ENCODE results near the gene LIG3. TPM values are rescaled to one million over a fixed set of nuclear protein-coding genes. Genes with fewer than 3 reads are reported as not detected.
A peak's percentile ranks its signal among the peaks of the same experiment; 100 is the strongest.
"Not testable (repeated sequence)": the region's sequence is repeated elsewhere in the genome, so short reads cannot be mapped to it uniquely, and the experiment has no call there.

LIG3 gene
- total RNA-seq, 2 experiments from 2014 or later: 44.1 to 50.4 TPM

GRCh38 chr17:35025541-35025940 lies 45.2 kb downstream of the LIG3 start:
- H3K9me3 Mint-ChIP-seq: no peaks in the 10 kb centered on the region
- intact Hi-C loops (cut with micrococcal nuclease): no loop called here
- no peak overlapping the region for H3K4me3 Mint-ChIP-seq
- DNase-seq: no peak
- TF ChIP-seq, protein P1, sequence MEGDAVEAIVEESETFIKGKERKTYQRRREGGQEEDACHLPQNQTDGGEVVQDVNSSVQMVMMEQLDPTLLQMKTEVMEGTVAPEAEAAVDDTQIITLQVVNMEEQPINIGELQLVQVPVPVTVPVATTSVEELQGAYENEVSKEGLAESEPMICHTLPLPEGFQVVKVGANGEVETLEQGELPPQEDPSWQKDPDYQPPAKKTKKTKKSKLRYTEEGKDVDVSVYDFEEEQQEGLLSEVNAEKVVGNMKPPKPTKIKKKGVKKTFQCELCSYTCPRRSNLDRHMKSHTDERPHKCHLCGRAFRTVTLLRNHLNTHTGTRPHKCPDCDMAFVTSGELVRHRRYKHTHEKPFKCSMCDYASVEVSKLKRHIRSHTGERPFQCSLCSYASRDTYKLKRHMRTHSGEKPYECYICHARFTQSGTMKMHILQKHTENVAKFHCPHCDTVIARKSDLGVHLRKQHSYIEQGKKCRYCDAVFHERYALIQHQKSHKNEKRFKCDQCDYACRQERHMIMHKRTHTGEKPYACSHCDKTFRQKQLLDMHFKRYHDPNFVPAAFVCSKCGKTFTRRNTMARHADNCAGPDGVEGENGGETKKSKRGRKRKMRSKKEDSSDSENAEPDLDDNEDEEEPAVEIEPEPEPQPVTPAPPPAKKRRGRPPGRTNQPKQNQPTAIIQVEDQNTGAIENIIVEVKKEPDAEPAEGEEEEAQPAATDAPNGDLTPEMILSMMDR (IDR thresholded peaks at IDR 0.05): no peak
- ChIA-PET CTCF (interaction anchor here (1.0 to 1.4 kb wide), 6 partner anchors 28 to 722 kb away, joined by 3 to 5 read pairs (median 3); partner anchors contain the start of genes RAD51D and RFFL), POLR2A (interaction anchor here (0.7 to 1.5 kb wide), 4 partner anchors 9 to 45 kb away, joined by 3 to 4 read pairs (median 3); partner anchors contain the start of gene LIG3)
- peaks cover 1% of the 10 kb centered on the region for H3K36me3 Mint-ChIP-seq (ENCODE audit: low read depth)
- no peak overlapping the region for H3K27ac Mint-ChIP-seq
- no peaks in the 10 kb centered on the region for H3K27me3 Mint-ChIP-seq
- no peak for ATAC-seq
- H3K4me1 Mint-ChIP-seq (ENCODE audit: low read depth): peaks cover 45% of the 10 kb centered on the region

DNA sequence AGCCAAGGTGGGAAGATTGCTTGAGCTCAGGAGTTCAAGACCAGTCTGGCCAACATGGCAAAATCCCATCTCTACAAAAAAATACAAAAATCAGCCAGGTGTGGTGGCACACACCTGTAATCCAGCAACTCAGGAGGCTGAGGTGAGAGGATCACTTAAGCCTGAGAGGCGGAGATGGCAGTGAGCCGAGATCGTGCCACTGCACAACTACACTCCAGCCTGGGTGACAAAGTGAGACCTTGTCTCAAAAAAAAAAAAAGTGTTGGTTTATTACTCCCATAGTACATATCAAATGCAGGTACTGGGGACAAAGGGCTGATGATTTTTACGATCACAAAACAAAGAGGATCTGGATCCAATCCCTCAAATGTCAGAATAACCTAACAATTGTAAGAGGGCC lies 47.8 kb downstream of the LIG3 start:
- POLR2A ChIA-PET: interaction anchor here (1.2 to 1.9 kb wide), 2 partner anchors 36 to 62 kb away, joined by 5 to 8 read pairs; partner anchors contain the start of gene RFFL
- peaks cover 38% of the 10 kb centered on the region for H3K4me1 Mint-ChIP-seq (ENCODE audit: low read depth)
- H3K27me3 Mint-ChIP-seq; intact Hi-C loops (cut with micrococcal nuclease); H3K36me3 Mint-ChIP-seq (ENCODE audit: low read depth); H3K4me3 Mint-ChIP-seq; ATAC-seq; DNase-seq; H3K9me3 Mint-ChIP-seq: not testable (repeated sequence)
- CTCF ChIA-PET: interaction anchor here (1.1 to 1.4 kb wide), 6 partner anchors 9 to 92 kb away, joined by 3 to 6 read pairs (median 4); partner anchors contain the start of genes RAD51D and RFFL
- H3K27ac Mint-ChIP-seq: peak overlapping the region; percentile 92

DNA sequence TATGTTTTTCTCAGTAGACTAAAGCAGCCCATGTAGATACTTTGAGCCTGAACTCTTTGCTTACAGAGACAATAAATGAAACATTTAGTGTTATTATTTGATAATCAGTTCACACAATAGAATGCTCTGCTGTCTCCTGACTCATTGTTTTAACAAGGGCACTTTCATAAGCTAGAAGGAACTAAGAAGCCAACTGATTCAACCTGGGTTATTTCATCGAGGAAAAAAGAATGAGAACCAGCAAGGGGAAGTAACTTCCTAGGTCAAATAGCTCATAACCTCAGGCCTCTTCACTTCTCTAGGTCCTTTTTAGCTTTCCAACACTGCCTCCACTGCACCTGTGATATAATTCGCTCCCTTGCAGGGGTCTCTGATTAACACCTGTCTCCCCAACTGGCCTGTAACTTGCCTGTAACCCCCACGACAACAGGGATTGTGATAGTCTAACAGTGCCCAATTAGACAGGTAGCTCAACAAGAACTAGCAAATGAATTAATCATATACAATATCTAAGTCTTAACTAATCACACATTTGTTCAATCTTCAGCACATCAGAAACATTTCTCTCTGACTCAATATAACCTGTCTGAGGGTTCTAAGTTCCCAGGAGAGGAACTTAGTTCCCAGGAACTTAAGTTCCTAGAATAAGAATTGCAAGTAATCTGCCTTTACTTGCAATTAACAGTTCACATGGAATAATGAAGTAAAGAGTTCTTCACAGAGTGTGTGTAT lies 48.4 kb downstream of the LIG3 start:
- TF ChIP-seq, protein P1 (IDR thresholded peaks at IDR 0.05): no peak
- POLR2A ChIA-PET: interaction anchor here (0.6 to 1.2 kb wide), 2 partner anchors 11 to 61 kb away, joined by 4 to 5 read pairs; no protein-coding TSS in a partner anchor
- no peak for DNase-seq
- ATAC-seq: peak; percentile 67
- CTCF ChIA-PET: interaction anchor here (1.1 to 1.4 kb wide), 6 partner anchors 10 to 91 kb away, joined by 3 to 6 read pairs (median 4); partner anchors contain the start of genes RAD51D and RFFL
- H3K9me3 Mint-ChIP-seq: no peaks in the 10 kb centered on the region
- H3K27me3 Mint-ChIP-seq: no peaks in the 10 kb centered on the region
- H3K27ac Mint-ChIP-seq: peak overlapping the region; percentile 92
- H3K4me3 Mint-ChIP-seq: no peak overlapping the region
- intact Hi-C loops (cut with micrococcal nuclease): no loop called here
- peaks cover 35% of the 10 kb centered on the region for H3K4me1 Mint-ChIP-seq (ENCODE audit: low read depth)
- H3K36me3 Mint-ChIP-seq (ENCODE audit: low read depth): peaks cover 1% of the 10 kb centered on the region

- POLR2A ChIA-PET: interaction anchor here (1.1 to 1.5 kb wide), 2 partner anchors 8 to 10 kb away, joined by 3 to 5 read pairs; no protein-coding TSS in a partner anchor
- TF ChIP-seq, protein P1 (IDR thresholded peaks at IDR 0.05): no peak
- no peak overlapping the region for H3K4me3 Mint-ChIP-seq
- H3K27me3 Mint-ChIP-seq: no peaks in the 10 kb centered on the region
- no peaks in the 10 kb centered on the region for H3K9me3 Mint-ChIP-seq
- H3K36me3 Mint-ChIP-seq (ENCODE audit: low read depth): peaks cover 1% of the 10 kb centered on the region
- CTCF ChIA-PET: no interaction called here
- H3K4me1 Mint-ChIP-seq (ENCODE audit: low read depth): peaks cover 33% of the 10 kb centered on the region
- no peak for DNase-seq
- no peak overlapping the region for H3K27ac Mint-ChIP-seq
- intact Hi-C loops (cut with micrococcal nuclease): no loop called here
- no peak for ATAC-seq
Measured at GRCh38 chr17:35030780-35031179, 50.5 kb downstream of the LIG3 start.

- TF ChIP-seq, protein P1 (IDR thresholded peaks at IDR 0.05): no peak
- H3K4me1 Mint-ChIP-seq (ENCODE audit: low read depth): peaks cover 31% of the 10 kb centered on the region
- no peak overlapping the region for H3K27ac Mint-ChIP-seq
- H3K4me3 Mint-ChIP-seq: no peak overlapping the region
- peaks cover 4% of the 10 kb centered on the region for H3K36me3 Mint-ChIP-seq (ENCODE audit: low read depth)
- no peak for DNase-seq
- H3K27me3 Mint-ChIP-seq: no peaks in the 10 kb centered on the region
- H3K9me3 Mint-ChIP-seq: no peaks in the 10 kb centered on the region
- ChIA-PET CTCF (no interaction called here), POLR2A (no interaction called here)
- intact Hi-C loops (cut with micrococcal nuclease): no loop called here
- ATAC-seq: no peak
Measured at GRCh38 chr17:35038453-35038852, 58.1 kb downstream of the LIG3 start.

Data from activated CD8-positive, alpha-beta T cell treated with anti-CD3 and anti-CD28 coated beads for 36 hours (primary cell).